ENCODE data around the gene MAK. TPM values are rescaled to one million over a fixed set of nuclear protein-coding genes. Genes with fewer than 3 reads are reported as not detected.
A peak's percentile ranks its signal among the peaks of the same experiment; 100 is the strongest.
"Not testable (repeated sequence)": the region's sequence is repeated elsewhere in the genome, so short reads cannot be mapped to it uniquely, and the experiment has no call there.

MAK gene
- total and polyA plus RNA-seq, 2 experiments from 2014 or later: 0.18 to 0.77 TPM

GRCh38 chr6:10722570-10722819 is 115.8 kb downstream of the MAK start:
- peaks cover 23% of the 10 kb centered on the region for H3K4me1 ChIP-seq (ENCODE audit: low read depth)
- TF ChIP-seq CTCF (IDR thresholded peaks at IDR 0.05; ENCODE audit: low read depth, low read length): no peak
- H3K9me3 ChIP-seq (ENCODE audit: low read depth): no peaks in the 10 kb centered on the region
- DNase-seq (ENCODE audit: low read depth in 1 of 2, low spot score in 1 of 2): no peak
- H3K27ac ChIP-seq: peak overlapping the region; percentile 84
- no peaks in the 10 kb centered on the region for H3K27me3 ChIP-seq
- peaks cover 4% of the 10 kb centered on the region for H3K36me3 ChIP-seq
- peak overlapping the region; percentile 6 for H3K4me3 ChIP-seq

- peaks cover 4% of the 10 kb centered on the region for H3K36me3 ChIP-seq
- H3K27ac ChIP-seq: peak overlapping the region; percentile 84
- H3K27me3 ChIP-seq: no peaks in the 10 kb centered on the region
- H3K9me3 ChIP-seq (ENCODE audit: low read depth): no peaks in the 10 kb centered on the region
- DNase-seq (ENCODE audit: low read depth in 1 of 2, low spot score in 1 of 2): no peak
- no peak for TF ChIP-seq CTCF (IDR thresholded peaks at IDR 0.05; ENCODE audit: low read depth, low read length)
- H3K4me3 ChIP-seq: peak overlapping the region; percentile 6
- peaks cover 23% of the 10 kb centered on the region for H3K4me1 ChIP-seq (ENCODE audit: low read depth)
These were observed 116.3 kb downstream of the MAK start for GRCh38 chr6:10721850-10722569.

GRCh38 chr6:10720960-10721849 is 117.1 kb downstream of the MAK start:
- Histone ChIP-seq H3K27ac (peak overlapping the region; percentile 4), H3K4me1 (ENCODE audit: low read depth) (peaks cover 23% of the 10 kb centered on the region)
- not testable (repeated sequence) for DNase-seq (ENCODE audit: low read depth in 1 of 2, low spot score in 1 of 2); H3K4me3 ChIP-seq; H3K9me3 ChIP-seq (ENCODE audit: low read depth); H3K36me3 ChIP-seq; H3K27me3 ChIP-seq

- H3K4me3 ChIP-seq: no peak overlapping the region
- DNase-seq (ENCODE audit: low read depth in 1 of 2, low spot score in 1 of 2): peak in 1 of 2 donors; percentile 35
- no peak for TF ChIP-seq CTCF (IDR thresholded peaks at IDR 0.05; ENCODE audit: low read depth, low read length)
These were observed 117.9 kb downstream of the MAK start for GRCh38 chr6:10720265-10720959.

GRCh38 chr6:10719964-10720264 is 118.4 kb downstream of the MAK start:
- H3K27me3 ChIP-seq: no peaks in the 10 kb centered on the region
- H3K9me3 ChIP-seq (ENCODE audit: low read depth): no peaks in the 10 kb centered on the region
- DNase-seq (ENCODE audit: low read depth in 1 of 2, low spot score in 1 of 2): peak in 1 of 2 donors; percentile 25
- no peak overlapping the region for H3K4me3 ChIP-seq
- peaks cover 12% of the 10 kb centered on the region for H3K4me1 ChIP-seq (ENCODE audit: low read depth)
- H3K27ac ChIP-seq: no peak overlapping the region
- no peaks in the 10 kb centered on the region for H3K36me3 ChIP-seq
- no peak for TF ChIP-seq CTCF (IDR thresholded peaks at IDR 0.05; ENCODE audit: low read depth, low read length)

More at GRCh38 chr6:10720265-10720959, 117.9 kb downstream of the MAK start:
- Histone ChIP-seq H3K27me3 (no peaks in the 10 kb centered on the region), H3K27ac (no peak overlapping the region), H3K4me1 (ENCODE audit: low read depth) (peaks cover 17% of the 10 kb centered on the region), H3K36me3 (peaks cover under 1% of the 10 kb centered on the region), H3K9me3 (ENCODE audit: low read depth) (no peaks in the 10 kb centered on the region)
